Activated CD4-positive, alpha-beta T cell treated with anti-CD3 and anti-CD28 coated beads, Interleukin-2, amount 10 ng/mL, durations not matched to agents 7 days and 5 days (primary cell): Measurements from ENCODE around the gene COX14. TPM values are rescaled to one million over a fixed set of nuclear protein-coding genes. Genes with fewer than 3 reads are reported as not detected.
A peak's percentile ranks its signal among the peaks of the same experiment; 100 is the strongest.

Experiments used
- CTCF ChIA-PET: fragments of 350-600 bp; sonication (Branson Sonifier 250); formaldehyde crosslinking; loops from one replicate; lab custom pipeline; 2021; ENCODE audit warnings: antibody characterized with exemption; lab: Charles Lee
- POLR2A ChIA-PET: fragments of 350-600 bp; sonication (Branson Sonifier 250); formaldehyde crosslinking; loops from one replicate; lab custom pipeline; 2021; ENCODE audit warnings: antibody characterized with exemption; lab: Charles Lee
- DNase-seq: peaks from one replicate; pipeline ENCODE4 v3.0.0-alpha.2; 2020
- H3K27ac Mint-ChIP-seq: one replicate; pipeline ENCODE4 v1.8.0; 2021; ENCODE audit warnings: mild to moderate bottlenecking, moderate library complexity, mixed read lengths
- H3K27me3 Mint-ChIP-seq: one replicate; pipeline ENCODE4 v1.8.0; 2021; ENCODE audit warnings: mixed read lengths
- H3K36me3 Mint-ChIP-seq: one replicate; pipeline ENCODE4 v1.8.0; 2021; ENCODE audit warnings: low read depth, mixed read lengths
- H3K4me1 Mint-ChIP-seq: one replicate; pipeline ENCODE4 v1.8.0; 2021; ENCODE audit warnings: mixed read lengths
- H3K4me3 Mint-ChIP-seq: one replicate; pipeline ENCODE4 v1.8.0; 2021; ENCODE audit warnings: mild to moderate bottlenecking, moderate library complexity, mixed read lengths
- H3K9me3 Mint-ChIP-seq: one replicate; pipeline ENCODE4 v1.8.0; 2021; ENCODE audit warnings: mixed read lengths
- total RNA-seq, 2 experiments: library from RNA; stranded (reverse); gene quantifications; one replicate each; pipeline ENCODE4 v1.2.3, GENCODE V29; 2021

COX14 gene
- total RNA-seq, result 10 to 100 TPM; 31.6 to 47.9 TPM

DNA sequence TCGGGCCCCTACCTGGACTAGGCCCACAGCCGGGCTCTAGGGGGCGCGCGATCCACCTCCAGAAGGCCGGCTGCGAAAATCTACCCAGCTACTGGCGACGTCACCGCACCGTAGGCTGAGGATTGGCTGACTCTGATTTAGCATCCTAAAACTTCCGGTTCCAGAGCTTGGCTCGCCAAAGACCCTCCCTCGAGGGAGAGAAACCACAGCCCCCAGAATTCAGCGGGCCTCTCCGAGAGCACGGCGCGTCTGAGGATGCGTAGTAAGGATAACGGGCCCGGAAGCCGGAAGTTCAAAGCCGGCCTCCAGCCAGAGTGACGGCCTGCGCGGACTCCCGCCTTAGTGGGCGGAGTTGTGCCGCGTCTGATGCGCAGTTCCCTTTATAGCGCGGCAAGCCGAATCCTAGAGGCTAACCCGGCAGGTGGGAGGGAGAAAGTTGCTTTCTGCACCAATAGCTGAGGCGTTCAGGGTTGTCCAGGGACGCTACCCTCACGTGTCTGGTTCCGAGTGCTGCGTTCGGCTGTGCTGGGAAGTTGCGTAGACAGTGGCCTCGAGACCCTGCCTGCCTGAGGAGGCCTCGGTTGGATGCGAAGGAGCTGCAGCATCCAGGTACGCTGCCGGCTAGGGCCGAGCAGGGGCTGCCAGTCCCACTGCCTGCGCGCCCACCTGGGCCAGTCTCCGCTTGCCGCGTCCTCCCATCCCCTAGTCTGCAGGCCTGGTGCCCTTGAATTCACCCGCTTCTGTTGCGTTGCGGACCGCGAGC is at the start of gene COX14:
Gene COX14, plus strand, starts transcription at position 544 of the 763 bp plus-strand sequence. CDS start 7,808 bp downstream, outside the sequence.
- DNase-seq, result peak; percentile 99
- Mint-ChIP-seq H3K36me3 (peaks cover 11% of the 10 kb centered on the region), H3K4me1 (peaks cover 34% of the 10 kb centered on the region), H3K27ac (peak within 1 kb of the TSS; percentile 97), H3K27me3 (no peaks in the 10 kb centered on the region), H3K4me3 (peak within 1 kb of the TSS; percentile 89), H3K9me3 (no peaks in the 10 kb centered on the region)
- ChIA-PET POLR2A (interaction anchor here (0.6 to 0.9 kb wide), 5 partner anchors 22 to 846 kb away, joined by 3 read pairs; partner anchors contain the start of gene SMARCD1), CTCF (interaction anchor here (0.6 to 6.6 kb wide), 60 partner anchors 12 to 416 kb away, joined by 3 to 86 read pairs (median 4); partner anchors contain the start of genes ASIC1, BCDIN3D, CERS5 and DIP2B)

DNA sequence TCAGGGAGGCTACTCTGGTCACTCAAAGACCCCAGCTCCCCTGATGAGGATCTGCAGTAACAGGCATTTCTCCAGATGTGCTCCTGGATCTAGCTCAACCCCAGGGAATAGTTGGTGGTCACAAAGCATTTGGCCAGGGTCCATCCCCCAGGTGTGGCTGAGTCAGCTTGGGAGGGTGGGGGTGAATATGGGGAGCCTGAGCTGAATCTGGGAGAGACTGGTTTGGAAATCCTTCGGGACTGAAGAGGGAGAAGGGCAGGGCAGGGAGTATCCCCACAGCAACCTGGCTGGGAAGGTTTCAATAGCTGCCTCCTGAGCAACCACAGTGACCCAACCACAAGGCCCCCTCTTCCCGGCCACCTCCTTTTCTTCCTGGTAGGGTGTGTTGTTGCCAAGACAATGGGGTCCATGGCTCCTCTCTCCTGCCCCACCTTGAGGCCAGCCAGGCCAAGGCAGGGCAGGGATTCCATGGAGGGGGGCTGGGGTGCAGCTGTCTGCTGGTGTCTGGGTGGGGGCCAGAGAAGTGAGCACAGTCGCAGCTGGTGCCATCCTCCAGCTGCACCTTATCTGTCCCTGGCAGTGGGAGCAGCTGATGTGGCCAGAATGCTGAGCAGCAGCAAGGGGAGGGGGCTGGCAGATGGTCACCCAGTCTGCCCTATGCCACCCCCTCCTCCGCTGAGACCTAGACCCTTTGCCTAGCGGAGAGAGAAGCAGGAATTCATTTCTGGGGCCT is 49.1 kb upstream of the COX14 start:
- H3K4me3 Mint-ChIP-seq, result no peak overlapping the region
- H3K27me3 Mint-ChIP-seq, result peaks cover 4% of the 10 kb centered on the region
- no peak for DNase-seq
- peaks cover 35% of the 10 kb centered on the region for H3K4me1 Mint-ChIP-seq
- no peaks in the 10 kb centered on the region for H3K36me3 Mint-ChIP-seq
- CTCF ChIA-PET, result interaction anchor here (0.5 to 1.7 kb wide), 5 partner anchors 8 to 290 kb away, joined by 3 to 7 read pairs (median 4); no protein-coding TSS in a partner anchor
- POLR2A ChIA-PET, result no interaction called here
- H3K27ac Mint-ChIP-seq, result no peak overlapping the region
- no peaks in the 10 kb centered on the region for H3K9me3 Mint-ChIP-seq

GRCh38 chr12:50065726-50066310 is 46.2 kb upstream of the COX14 start:
- H3K9me3 Mint-ChIP-seq, result no peaks in the 10 kb centered on the region

GRCh38 chr12:50066402-50066801 is 45.6 kb upstream of the COX14 start:
- H3K9me3 Mint-ChIP-seq, result no peaks in the 10 kb centered on the region
- peaks cover 11% of the 10 kb centered on the region for H3K4me1 Mint-ChIP-seq
- DNase-seq, result no peak
- peaks cover 2% of the 10 kb centered on the region for H3K27me3 Mint-ChIP-seq
- no peak overlapping the region for H3K27ac Mint-ChIP-seq
- H3K4me3 Mint-ChIP-seq, result no peak overlapping the region
- H3K36me3 Mint-ChIP-seq, result no peaks in the 10 kb centered on the region
- ChIA-PET CTCF (interaction anchor here (0.8 to 6.8 kb wide), 8 partner anchors 11 to 109 kb away, joined by 3 to 41 read pairs (median 4); partner anchors contain the start of gene COX14), POLR2A (no interaction called here)

More at GRCh38 chr12:50065726-50066310, 46.2 kb upstream of the COX14 start:
- ChIA-PET CTCF (interaction anchor here (0.8 to 6.8 kb wide), 7 partner anchors 11 to 110 kb away, joined by 3 to 41 read pairs (median 4); partner anchors contain the start of gene COX14), POLR2A (no interaction called here)
- H3K27ac Mint-ChIP-seq, result no peak overlapping the region
- H3K27me3 Mint-ChIP-seq, result peaks cover 2% of the 10 kb centered on the region
- DNase-seq, result no peak
- no peak overlapping the region for H3K4me3 Mint-ChIP-seq
- H3K36me3 Mint-ChIP-seq, result no peaks in the 10 kb centered on the region
- H3K4me1 Mint-ChIP-seq, result peaks cover 16% of the 10 kb centered on the region

- Mint-ChIP-seq H3K36me3 (no peaks in the 10 kb centered on the region), H3K4me1 (peaks cover 7% of the 10 kb centered on the region), H3K27ac (no peak overlapping the region), H3K9me3 (no peaks in the 10 kb centered on the region), H3K4me3 (no peak overlapping the region), H3K27me3 (no peaks in the 10 kb centered on the region)
- ChIA-PET POLR2A (no interaction called here), CTCF (interaction anchor here (1.0 to 6.8 kb wide), 6 partner anchors 13 to 102 kb away, joined by 3 to 41 read pairs (median 13); partner anchors contain the start of genes COX14 and GPD1)
- no peak for DNase-seq
Observed at GRCh38 chr12:50069069-50069468, 43.0 kb upstream of the COX14 start.

- Mint-ChIP-seq H3K27ac (no peak overlapping the region), H3K4me3 (no peak overlapping the region), H3K9me3 (no peaks in the 10 kb centered on the region), H3K36me3 (no peaks in the 10 kb centered on the region), H3K27me3 (no peaks in the 10 kb centered on the region), H3K4me1 (peaks cover 7% of the 10 kb centered on the region)
- ChIA-PET CTCF (interaction anchor here (1.3 to 6.8 kb wide), 8 partner anchors 13 to 104 kb away, joined by 4 to 41 read pairs (median 12); partner anchors contain the start of genes COX14 and SMARCD1), POLR2A (no interaction called here)
- no peak for DNase-seq
Observed at GRCh38 chr12:50069539-50069938, 42.5 kb upstream of the COX14 start.

DNA sequence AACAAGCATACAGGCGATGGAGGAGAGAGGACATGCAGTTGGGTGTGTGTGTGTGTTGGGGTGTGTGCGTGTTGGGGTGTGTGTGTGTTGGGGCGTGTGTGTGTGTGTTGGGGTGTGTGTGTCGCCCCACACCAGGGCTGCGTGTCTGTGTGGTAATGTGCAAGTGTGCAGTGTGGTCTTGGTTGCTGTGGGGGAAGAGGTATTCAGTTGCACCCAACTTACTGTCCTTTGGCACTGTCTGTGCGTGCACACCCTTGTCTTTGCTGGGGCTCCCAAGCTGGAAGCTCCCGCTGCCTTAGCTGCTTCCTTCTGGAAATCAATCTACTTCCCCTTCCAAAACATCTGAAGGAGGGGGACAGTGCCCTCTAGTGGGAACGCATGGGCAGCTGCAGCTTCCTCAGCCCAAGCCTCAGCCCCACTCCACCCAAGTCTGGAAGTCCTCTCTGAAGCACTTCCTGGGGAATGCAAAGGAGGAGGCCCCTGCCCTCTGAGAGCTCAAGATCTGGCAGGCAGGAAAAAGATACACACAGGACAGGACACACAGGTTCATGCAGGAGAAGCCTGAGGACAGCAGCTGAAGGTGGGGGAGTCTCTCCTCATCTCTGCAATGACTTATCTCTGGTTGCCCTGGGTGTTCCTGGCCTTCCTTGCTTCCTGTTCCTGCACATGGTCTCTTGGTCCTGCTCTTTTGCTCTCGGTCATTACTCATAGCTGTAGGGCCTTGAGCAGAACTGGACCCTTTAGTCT is 41.5 kb upstream of the COX14 start:
- no peak overlapping the region for H3K4me3 Mint-ChIP-seq
- POLR2A ChIA-PET, result no interaction called here

GRCh38 chr12:50072198-50072907 is 39.7 kb upstream of the COX14 start:
- H3K4me1 Mint-ChIP-seq, result peaks cover 10% of the 10 kb centered on the region
- no peaks in the 10 kb centered on the region for H3K27me3 Mint-ChIP-seq
- no peaks in the 10 kb centered on the region for H3K36me3 Mint-ChIP-seq
- ChIA-PET POLR2A (no interaction called here), CTCF (interaction anchor here (0.7 kb wide), 1 partner anchor 33 kb away, joined by 3 read pairs; no protein-coding TSS in a partner anchor)
- H3K4me3 Mint-ChIP-seq, result no peak overlapping the region
- H3K27ac Mint-ChIP-seq, result no peak overlapping the region
- H3K9me3 Mint-ChIP-seq, result no peaks in the 10 kb centered on the region
- DNase-seq, result no peak

More for the DNA sequence above, 41.5 kb upstream of the COX14 start:
- peaks cover 10% of the 10 kb centered on the region for H3K4me1 Mint-ChIP-seq
- CTCF ChIA-PET, result interaction anchor here (0.6 to 6.8 kb wide), 22 partner anchors 8 to 846 kb away, joined by 3 to 41 read pairs (median 4); partner anchors contain the start of gene SMARCD1
- no peaks in the 10 kb centered on the region for H3K27me3 Mint-ChIP-seq
- H3K9me3 Mint-ChIP-seq, result no peaks in the 10 kb centered on the region
- peak; percentile 76 for DNase-seq
- H3K36me3 Mint-ChIP-seq, result no peaks in the 10 kb centered on the region
- no peak overlapping the region for H3K27ac Mint-ChIP-seq

DNA sequence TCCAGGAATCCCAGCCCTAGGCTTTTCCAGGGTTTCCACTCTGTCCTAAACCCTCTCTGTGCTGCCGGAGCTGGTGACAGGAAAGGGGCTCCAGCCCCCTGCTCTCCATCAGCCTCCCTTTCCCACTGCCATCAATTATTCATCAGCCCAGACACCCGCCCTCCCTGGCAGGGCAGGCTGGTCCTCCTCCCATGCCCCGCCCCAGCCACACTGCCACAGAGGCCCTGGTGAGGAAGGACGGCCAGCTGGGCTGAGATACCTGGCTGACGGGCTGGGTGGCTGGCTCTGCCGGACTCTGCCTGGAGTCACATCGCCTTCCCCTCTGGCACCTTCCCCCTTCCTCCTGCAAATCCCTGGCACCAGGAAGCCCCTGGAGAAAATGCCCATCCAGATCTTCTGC is 38.8 kb upstream of the COX14 start:
- H3K27me3 Mint-ChIP-seq, result no peaks in the 10 kb centered on the region
- DNase-seq, result no peak
- H3K36me3 Mint-ChIP-seq, result no peaks in the 10 kb centered on the region
- no peak overlapping the region for H3K4me3 Mint-ChIP-seq
- H3K9me3 Mint-ChIP-seq, result no peaks in the 10 kb centered on the region
- POLR2A ChIA-PET, result no interaction called here
- H3K27ac Mint-ChIP-seq, result no peak overlapping the region
- peaks cover 10% of the 10 kb centered on the region for H3K4me1 Mint-ChIP-seq
- CTCF ChIA-PET, result interaction anchor here (0.7 to 1.0 kb wide), 2 partner anchors 34 to 38 kb away, joined by 3 read pairs; no protein-coding TSS in a partner anchor

DNA sequence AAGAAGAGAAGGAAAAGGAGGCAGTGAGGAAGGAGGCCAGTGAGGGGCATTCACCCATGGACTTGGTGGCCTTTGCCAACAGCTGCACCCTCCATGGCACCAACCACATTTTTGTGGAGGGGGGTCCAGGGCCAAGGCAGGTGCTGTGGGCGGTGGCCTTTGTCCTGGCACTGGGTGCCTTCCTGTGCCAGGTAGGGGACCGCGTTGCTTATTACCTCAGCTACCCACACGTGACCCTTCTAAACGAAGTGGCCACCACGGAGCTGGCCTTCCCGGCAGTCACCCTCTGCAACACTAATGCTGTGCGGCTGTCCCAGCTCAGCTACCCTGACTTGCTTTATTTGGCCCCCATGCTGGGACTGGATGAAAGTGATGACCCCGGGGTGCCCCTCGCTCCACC is 38.3 kb upstream of the COX14 start:
- Mint-ChIP-seq H3K27ac (no peak overlapping the region), H3K36me3 (no peaks in the 10 kb centered on the region), H3K4me1 (peaks cover 10% of the 10 kb centered on the region), H3K9me3 (no peaks in the 10 kb centered on the region), H3K4me3 (no peak overlapping the region), H3K27me3 (no peaks in the 10 kb centered on the region)
- ChIA-PET POLR2A (no interaction called here), CTCF (interaction anchor here (1.0 to 3.7 kb wide), 4 partner anchors 9 to 38 kb away, joined by 3 to 16 read pairs (median 4); partner anchors contain the start of gene SMARCD1)
- DNase-seq, result no peak
